GM18867 (cell line): Measurements from ENCODE around the gene GEMIN2.
"Not testable (repeated sequence)": the region's sequence is repeated elsewhere in the genome, so short reads cannot be mapped to it uniquely, and the experiment has no call there.

Experiments used
- ATAC-seq: cut with Tn5 transposase; IDR thresholded peaks from one replicate; pipeline ENCODE4 v1.9.1; 2021; ENCODE audit warnings: mild to moderate bottlenecking, moderate library complexity; ENCODE audit not compliant: unreplicated experiment

Gene GEMIN2

GRCh38 chr14:39114073-39114838 is at the start of gene GEMIN2:
TSS of gene GEMIN2 (plus strand) at chr14:39114323. CDS start at chr14:39114339, 16 bp downstream.
- peak; percentile 86 for ATAC-seq

GRCh38 chr14:39069169-39069805 is 44.8 kb upstream of the GEMIN2 start:
- ATAC-seq: not testable (repeated sequence)

GRCh38 chr14:39069923-39070322 is 44.2 kb upstream of the GEMIN2 start:
- no peak for ATAC-seq

- no peak for ATAC-seq
Observed at GRCh38 chr14:39071096-39071495, 43.0 kb upstream of the GEMIN2 start.

- no peak for ATAC-seq
Observed at GRCh38 chr14:39080886-39081285, 33.2 kb upstream of the GEMIN2 start.

- ATAC-seq: no peak
Observed at GRCh38 chr14:39083127-39083526, 31.0 kb upstream of the GEMIN2 start.

GRCh38 chr14:39085933-39086332 is 28.2 kb upstream of the GEMIN2 start:
- no peak for ATAC-seq

GRCh38 chr14:39087493-39087892 is 26.6 kb upstream of the GEMIN2 start:
- no peak for ATAC-seq

GRCh38 chr14:39090548-39091111 is 23.5 kb upstream of the GEMIN2 start:
- ATAC-seq: no peak

GRCh38 chr14:39091716-39092115 is 22.4 kb upstream of the GEMIN2 start:
- ATAC-seq: no peak

GRCh38 chr14:39094515-39094914 is 19.6 kb upstream of the GEMIN2 start:
- no peak for ATAC-seq

GRCh38 chr14:39097159-39097558 is 17.0 kb upstream of the GEMIN2 start:
- ATAC-seq: no peak

- not testable (repeated sequence) for ATAC-seq
Observed at GRCh38 chr14:39099215-39099614, 14.9 kb upstream of the GEMIN2 start.

GRCh38 chr14:39099748-39100147 is 14.4 kb upstream of the GEMIN2 start:
- no peak for ATAC-seq

- peak; percentile 8 for ATAC-seq
Observed at GRCh38 chr14:39102265-39102968, 11.7 kb upstream of the GEMIN2 start.

- ATAC-seq: peak; percentile 94
Observed at GRCh38 chr14:39102969-39103957, 10.9 kb upstream of the GEMIN2 start, which contains the start of gene SEC23A. TSS of gene SEC23A (minus strand) at chr14:39103235. CDS start at chr14:39096118, 7,117 bp downstream.

- ATAC-seq: not testable (repeated sequence)
Observed at GRCh38 chr14:39104078-39104801, 9.9 kb upstream of the GEMIN2 start.

GRCh38 chr14:39107591-39107996 is 6.5 kb upstream of the GEMIN2 start:
- ATAC-seq: peak; percentile 28

- no peak for ATAC-seq
Observed at GRCh38 chr14:39108791-39109190, 5.3 kb upstream of the GEMIN2 start.
